NT2/D1 (cell line): ENCODE data around the gene TTC38.

ENCODE experiments used
- SUZ12 ChIP-seq: IDR thresholded peaks from 2 replicates; pipeline ENCODE4 v1.6.1; 2011; ENCODE audit not compliant: insufficient read length, insufficient read depth; ENCODE audit errors: extremely low read depth
- YY1 ChIP-seq: IDR thresholded peaks from 2 replicates; pipeline ENCODE4 v1.6.1; 2011; ENCODE audit not compliant: insufficient read length, insufficient read depth

DNA sequence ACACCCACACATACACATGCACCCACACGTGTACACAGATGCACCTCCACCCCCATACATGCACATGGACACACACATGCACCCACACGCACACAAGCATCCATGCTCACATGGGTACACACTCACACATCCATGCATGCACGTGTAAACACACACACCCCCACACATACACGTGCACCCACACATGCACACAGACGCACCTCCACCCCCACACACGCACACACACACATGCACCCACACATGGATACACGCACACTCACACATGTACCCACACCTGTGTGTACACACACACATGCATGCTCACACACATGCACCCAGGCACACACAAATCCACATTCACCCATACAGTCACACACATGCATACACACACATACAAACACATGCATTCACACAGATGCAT, 42.2 kb upstream of the TTC38 start:
- TF ChIP-seq SUZ12: no peak
- no peak for TF ChIP-seq YY1
